Neural progenitor cell (in vitro differentiated cells): Measurements from ENCODE around the gene MGAT4B.

ENCODE experiments used
- CTCF ChIP-seq: fragments of 200-600 bp; sonication (generic); IDR thresholded peaks from 2 replicates; pipeline ENCODE4 v1.5.1; 2017; ENCODE audit warnings: antibody characterized with exemption, mild to moderate bottlenecking
- EZH2 ChIP-seq: fragments of 200-600 bp; sonication (generic); IDR thresholded peaks from 2 replicates; pipeline ENCODE4 v1.6.1; 2017; ENCODE audit warnings: antibody characterized with exemption, mild to moderate bottlenecking, moderate library complexity

GRCh38 chr5:179762079-179762780 is 44.4 kb downstream of the MGAT4B start:
- TF ChIP-seq CTCF (no peak), EZH2 (no peak)
